Coronary artery (tissue), 2 donors: ENCODE results near the gene PRKCH.

Experiments
- DNase-seq: peaks from one replicate; pipeline ENCODE4 v3.0.0-alpha.2; 2017; ENCODE audit warnings: low spot score
- H3K27ac ChIP-seq, 2 donors: fragments of 200-600 bp; sonication (generic); one replicate each; pipeline ENCODE4 v1.5.1; 2016 to 2019
- H3K4me3 ChIP-seq: fragments of 200-600 bp; sonication (generic); 2 replicates; pipeline ENCODE4 v1.5.1; 2016; ENCODE audit warnings: mild to moderate bottlenecking, moderate library complexity
- TF ChIP-seq, protein P1 (sequence below): fragments of 200-600 bp; sonication (generic); IDR thresholded peaks from one replicate; pipeline ENCODE4 v1.5.1; 2019; ENCODE audit warnings: antibody characterized with exemption

PRKCH gene

DNA sequence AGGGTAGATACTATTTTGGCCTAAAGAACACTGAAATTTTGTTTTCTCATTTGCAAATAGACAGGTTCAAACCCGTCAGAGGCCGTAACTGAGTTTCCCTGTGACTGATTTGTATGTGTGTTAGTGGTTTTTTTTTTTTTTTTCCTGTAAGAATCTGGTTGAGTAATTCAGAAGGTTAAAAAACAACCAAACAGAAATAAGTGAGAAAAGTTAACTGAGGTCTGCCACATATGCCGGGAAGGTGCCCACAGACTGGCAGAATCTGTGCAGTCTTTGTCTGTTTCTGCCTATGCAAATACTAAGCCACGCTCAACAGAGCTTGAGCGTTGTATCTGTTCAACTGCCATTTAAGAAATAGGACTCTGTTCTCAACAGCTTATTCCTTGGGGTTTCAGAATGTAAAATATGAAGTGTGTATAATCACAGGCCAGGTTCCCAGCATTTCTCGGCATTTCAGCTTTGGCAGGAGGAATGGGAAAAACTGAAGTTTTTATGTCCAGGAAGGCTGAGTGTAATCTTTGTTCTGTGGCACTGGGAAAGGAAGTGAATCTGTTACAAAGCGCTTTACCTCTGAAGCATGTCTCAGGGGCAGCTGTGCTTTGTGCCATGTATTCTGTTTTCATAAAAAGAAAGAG lies 181.9 kb downstream of the PRKCH start:
- Histone ChIP-seq H3K27ac (peak overlapping the region in 1 of 2 donors; percentile 48), H3K4me3 (no peak overlapping the region)
- no peak for DNase-seq
- TF ChIP-seq, protein P1, sequence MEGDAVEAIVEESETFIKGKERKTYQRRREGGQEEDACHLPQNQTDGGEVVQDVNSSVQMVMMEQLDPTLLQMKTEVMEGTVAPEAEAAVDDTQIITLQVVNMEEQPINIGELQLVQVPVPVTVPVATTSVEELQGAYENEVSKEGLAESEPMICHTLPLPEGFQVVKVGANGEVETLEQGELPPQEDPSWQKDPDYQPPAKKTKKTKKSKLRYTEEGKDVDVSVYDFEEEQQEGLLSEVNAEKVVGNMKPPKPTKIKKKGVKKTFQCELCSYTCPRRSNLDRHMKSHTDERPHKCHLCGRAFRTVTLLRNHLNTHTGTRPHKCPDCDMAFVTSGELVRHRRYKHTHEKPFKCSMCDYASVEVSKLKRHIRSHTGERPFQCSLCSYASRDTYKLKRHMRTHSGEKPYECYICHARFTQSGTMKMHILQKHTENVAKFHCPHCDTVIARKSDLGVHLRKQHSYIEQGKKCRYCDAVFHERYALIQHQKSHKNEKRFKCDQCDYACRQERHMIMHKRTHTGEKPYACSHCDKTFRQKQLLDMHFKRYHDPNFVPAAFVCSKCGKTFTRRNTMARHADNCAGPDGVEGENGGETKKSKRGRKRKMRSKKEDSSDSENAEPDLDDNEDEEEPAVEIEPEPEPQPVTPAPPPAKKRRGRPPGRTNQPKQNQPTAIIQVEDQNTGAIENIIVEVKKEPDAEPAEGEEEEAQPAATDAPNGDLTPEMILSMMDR = no peak

DNA sequence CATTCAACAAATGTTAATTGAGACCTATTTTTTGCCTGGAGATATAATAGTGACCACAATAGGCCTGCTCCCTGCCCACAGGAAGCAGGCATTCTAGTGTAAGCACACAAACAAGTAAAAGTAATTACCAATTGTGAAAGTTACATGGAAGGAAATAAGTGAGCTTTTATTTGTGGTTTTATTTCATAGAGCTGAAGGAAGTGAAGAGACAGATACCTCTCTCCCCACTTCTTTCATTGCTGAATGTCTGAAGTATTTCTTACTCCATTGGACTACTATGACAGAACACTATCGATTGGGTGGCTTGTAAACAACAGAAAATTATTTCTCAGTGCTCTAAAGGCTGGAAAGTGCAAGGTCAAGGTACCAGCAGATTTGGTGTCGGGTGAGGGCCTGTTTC lies 183.5 kb downstream of the PRKCH start:
- TF ChIP-seq, protein P1 = no peak
- no peak overlapping the region for H3K27ac ChIP-seq
- H3K4me3 ChIP-seq = no peak overlapping the region
- DNase-seq = no peak

DNA sequence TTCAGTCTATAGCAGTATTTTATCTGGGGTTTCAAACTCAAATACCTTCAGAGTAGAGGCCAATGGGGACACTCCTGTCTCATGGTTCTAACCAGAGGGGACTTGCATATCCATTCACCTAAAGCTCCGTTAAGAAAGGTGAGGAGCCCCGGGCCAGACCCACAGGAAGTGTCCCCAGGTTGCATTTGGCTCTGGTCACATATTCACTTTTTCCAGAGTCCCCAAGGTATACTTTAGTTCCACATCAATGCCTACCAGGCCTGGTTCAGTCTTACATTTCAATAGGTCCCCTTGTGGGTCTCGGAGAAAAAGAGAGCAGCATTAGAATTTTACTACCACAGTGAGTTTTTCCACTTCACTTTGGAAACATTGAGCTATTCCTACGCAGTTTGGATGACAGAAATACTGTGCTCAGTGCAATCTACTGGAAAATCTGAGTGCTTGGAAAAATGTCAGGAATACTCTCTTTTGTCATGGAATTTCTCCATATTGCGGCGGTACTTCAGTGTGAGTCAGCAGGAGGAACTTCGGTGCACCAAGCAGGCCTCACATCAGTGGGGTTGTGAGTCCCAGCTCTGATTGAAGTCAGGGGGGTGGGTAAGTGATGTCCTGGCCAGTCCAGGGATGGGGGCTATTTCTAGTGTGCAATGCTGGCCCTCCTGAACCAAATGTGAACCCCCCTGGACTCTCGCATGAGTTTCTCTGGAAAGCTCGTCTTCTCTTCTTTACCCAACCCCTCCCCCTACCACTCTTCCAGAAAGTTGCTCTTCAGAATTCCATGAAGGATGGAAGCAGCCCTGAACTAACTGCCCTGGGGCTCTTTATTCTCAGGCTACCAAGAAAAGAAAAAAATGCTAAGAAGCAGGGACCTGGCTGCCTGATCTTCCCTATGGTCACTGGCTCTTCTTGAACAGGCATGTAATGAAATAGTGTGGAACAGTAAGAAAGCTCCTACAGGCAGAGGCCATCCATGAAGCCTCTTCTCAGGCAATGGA lies 184.7 kb downstream of the PRKCH start:
- Histone ChIP-seq H3K4me3 (no peak overlapping the region), H3K27ac (no peak overlapping the region)
- DNase-seq = no peak
- TF ChIP-seq, protein P1 = no peak

DNA sequence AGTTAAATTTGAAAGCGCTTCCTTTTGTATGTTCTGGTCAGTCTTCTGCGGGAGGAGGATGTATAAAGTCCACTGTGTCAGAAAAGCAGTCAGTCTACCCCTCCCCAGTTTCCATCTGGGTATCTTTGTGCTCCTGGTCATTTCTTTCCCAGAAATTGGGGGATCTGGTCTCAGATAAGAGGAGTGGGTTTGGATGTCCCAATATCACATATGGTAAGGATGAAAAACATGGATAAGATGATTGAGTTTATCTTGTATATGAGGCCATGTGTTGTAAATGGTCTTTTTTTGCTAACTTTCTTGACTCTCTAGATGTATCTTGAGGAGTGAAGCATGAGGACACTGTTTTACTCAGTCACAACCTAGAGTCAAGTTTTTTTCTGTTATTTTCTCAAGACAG lies 187.1 kb downstream of the PRKCH start:
- DNase-seq = no peak
- TF ChIP-seq, protein P1 = no peak
- Histone ChIP-seq H3K27ac (no peak overlapping the region), H3K4me3 (no peak overlapping the region)

DNA sequence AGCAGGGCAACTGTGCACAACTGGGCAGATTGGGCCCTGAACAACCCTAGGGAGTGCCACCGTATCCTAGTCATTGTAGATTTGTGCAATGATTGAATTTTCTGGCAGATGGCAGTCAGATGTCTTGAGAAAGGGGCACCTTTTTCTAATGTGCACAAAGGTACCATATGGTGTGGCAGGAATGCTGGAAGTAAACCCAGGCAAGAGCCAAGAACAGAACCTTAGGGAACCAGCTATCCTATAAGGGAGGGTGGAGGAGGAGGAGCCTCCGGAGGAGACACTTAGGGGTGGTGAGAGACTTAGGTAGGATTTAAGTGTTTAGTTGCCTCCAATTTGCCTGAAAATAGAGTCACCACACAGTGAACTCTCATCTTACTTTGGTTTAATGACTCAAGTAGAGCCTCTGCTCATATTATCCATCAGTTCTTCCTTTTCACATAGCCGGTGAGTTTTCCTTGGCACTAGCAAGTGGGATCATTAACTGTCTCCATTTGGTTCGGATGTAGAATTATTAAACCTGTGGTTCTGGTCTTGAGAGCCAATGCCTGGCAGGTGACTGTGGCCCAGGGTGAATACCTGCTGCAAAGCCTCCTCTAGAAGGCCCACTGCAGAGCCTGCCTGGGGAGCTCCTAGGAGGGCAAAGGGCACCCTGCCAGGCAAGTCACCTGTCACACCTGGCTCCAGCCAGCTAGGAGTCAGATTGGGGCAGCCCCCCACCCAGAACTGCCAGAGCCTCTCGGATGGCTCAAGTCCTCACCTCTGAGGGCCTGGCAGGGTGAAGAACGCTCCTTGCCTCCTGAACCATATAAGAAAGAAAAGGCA lies 189.6 kb downstream of the PRKCH start:
- Histone ChIP-seq H3K27ac (no peak overlapping the region), H3K4me3 (no peak overlapping the region)
- no peak for DNase-seq
- TF ChIP-seq, protein P1 = no peak

DNA sequence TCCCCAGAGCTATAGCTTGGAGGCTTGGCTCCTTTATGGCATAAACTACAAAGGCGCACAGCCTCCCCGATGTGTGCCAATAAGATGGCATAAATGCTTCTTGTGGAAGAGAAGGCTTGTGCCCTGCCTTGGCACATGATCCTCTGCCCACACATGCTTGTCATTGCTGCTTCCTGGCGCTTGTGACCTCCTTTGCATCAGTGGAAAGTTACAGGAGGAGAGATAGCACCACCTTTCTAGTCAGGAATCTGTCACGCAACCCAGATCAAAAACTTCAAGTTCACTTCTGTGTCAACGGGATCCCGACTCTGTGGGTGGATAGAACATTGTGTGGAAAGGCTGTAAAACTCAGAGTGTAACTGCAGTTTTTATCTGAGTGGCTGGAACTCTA lies 190.2 kb downstream of the PRKCH start:
- DNase-seq = no peak
- Histone ChIP-seq H3K4me3 (no peak overlapping the region), H3K27ac (no peak overlapping the region)
- TF ChIP-seq, protein P1 = no peak
